Suppressor macrophage treated with lipopolysaccharide for 1 hour (primary cell): ENCODE measurements around the gene SMIM29.

Experiments
- DNase-seq, 3 donors: peaks; one replicate each; pipeline ENCODE4 v3.0.0-alpha.2; 2020 to 2022

The SMIM29 gene

DNA sequence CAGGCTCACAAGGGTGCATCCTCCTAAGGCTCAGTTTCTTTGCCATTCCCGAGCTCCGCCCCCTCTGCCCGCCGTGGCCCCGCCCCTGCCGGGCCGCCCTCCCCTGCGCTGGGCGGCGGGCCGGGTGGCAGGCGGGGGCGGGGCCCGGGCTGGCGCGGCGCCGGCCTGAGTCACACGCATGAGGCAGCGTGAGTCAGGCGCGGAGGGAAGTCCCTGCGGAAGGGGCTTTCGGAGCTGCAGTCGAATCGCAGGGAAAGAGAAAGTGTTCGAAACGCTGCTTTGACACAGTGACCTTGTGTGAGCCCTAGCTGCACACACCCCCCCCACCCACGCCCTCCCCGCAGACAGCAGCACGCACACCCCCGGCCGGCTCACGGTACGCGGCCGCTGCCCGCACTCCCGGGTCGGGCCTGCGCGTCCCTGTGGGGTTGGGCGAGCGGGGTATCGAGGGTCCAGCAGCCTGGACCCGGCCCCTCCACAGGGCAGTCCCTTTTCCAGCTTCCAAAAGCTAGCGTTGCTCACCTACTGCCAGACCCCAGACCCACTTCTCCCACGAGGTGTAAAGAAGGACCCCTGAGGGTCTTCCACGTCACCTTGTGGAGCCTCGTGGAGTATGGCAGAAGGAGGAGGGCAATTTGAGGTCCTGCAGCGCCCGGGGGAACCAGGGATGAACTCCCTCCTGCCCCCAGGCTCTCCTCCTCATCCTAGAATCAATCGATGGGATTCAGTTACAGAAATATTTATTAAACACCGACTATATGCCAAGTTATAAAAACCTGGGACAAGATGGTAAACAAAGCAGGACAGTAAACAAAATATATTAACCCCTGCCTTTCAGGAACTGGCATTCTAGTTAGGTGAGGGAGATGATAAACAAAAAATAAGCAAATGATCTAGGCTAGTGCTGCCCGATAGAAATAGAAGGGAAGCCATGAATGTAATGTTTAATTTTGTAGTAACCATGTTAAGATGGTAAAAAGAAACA lies 24.6 kb downstream of the SMIM29 start:
- peak; percentile 99 for DNase-seq

DNA sequence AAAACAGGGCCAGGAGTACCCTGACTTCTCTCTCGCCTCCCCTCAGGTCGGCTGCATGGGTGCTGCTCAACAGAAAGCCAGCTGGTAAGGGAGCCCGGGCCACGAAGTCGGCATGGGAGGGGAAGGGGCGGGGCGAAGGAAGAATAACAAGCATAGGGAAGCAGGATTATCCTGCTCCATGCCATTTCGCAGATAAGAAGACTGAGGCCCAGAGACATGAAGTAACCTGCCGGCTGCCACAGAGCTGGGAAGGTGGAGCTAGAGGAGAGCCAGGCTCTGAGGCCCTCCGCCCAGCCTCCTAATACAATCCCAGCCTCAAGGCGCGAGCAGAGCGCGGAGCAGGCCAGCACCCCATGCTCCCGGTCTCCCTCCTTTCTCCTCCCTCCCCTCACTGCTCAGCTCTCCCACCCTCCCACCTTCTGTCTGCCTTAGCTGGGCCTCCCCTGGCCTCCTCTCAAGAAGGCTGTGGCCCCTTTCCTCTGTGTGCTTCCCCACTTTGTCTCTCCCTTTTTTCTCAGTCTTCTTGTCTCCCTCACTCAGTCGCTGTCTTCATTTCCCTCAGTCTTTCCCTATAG lies 25.3 kb downstream of the SMIM29 start:
- DNase-seq, result no peak

DNA sequence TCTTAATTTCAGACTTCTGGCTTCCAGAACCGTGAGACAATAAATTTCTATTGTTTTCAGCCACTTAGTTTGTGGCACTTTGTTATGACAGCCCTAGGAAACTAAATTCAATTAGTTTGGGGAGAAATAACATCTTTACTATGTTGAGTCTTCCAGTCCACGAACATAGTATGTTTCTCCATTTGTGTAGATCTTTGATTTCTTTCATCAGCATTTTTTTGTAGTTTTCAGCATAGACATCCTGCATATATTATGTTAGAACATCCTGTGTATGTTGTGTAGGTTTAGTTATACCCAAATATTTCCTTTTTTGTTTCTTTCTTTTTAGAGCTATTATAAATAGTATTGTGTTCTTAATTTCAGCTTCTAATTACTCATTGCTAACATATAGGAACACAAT lies 30.1 kb downstream of the SMIM29 start:
- DNase-seq, result no peak

DNA sequence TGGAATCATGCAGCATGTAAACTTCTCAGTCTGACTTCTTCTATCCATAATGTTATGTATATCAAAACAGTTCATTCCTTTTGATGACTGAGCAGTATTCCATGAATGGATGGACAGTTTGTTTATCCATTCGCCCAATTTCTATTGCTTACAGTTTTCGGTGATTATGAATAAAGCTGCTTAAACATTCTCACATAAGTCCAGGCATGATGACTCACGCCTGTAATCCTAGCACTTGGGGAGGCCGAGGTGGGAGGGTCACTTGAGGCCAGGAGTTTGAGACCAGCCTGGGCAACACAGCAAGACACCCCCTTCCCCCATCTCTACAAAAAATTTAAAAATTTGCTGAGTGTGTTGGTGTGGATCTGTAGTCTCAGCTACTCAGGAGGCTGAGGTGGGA lies 35.0 kb downstream of the SMIM29 start:
- no peak for DNase-seq

DNA sequence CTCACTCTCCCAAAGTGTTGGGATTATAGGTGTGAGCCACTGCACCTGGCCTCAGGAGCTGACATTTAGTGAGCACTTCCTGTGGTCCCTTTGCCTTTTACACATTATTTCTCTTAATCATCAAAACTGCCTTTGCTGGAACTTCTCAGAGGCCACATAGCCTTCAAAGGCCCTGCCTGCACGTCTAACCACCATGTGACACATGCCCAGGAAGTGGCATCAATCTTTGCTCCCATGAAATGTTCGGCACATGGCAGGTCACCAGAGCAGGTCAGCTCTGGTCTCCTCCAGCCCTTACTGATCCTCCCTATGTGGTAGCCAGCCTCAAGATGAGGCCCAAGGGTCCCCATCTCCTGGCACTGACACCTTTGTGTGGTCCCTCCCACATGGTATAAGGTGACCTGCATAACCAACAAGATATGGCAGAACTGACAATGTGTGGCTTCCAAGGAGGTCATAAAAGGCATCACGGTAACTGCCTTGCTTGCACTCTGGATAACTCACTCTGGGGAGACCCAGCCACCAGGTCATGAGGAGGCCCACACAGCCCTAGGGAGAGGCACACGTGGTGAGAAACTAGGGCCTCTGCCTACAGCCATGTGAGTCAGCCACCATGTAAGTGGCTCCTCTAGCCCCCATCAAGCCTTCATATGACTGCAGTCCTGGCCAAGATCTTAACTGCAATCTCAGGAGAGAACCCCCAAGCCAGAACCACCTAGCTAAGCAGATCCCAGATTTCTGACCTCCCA lies 40.9 kb downstream of the SMIM29 start:
- peak; percentile 49 to 62 (median 59) for DNase-seq

DNA sequence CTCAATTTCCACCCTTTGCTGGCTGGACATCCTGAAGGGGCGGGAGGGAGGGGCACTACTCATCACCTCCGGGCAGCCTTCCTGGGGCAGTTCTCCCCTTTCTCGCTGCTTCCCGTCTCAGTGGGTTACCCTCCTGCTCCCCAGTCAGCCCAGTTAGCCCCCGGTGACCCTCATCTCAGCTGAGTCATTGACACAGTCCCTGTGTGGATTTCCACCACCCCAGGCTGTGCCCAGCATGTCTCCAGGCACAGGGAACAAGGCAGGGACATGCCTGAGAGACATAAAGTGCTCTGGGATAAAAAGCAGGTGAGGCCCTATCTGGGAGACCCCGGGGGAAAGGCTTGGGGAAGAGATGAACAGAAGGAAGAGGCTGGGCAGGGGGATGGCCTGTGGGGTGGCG lies 42.1 kb downstream of the SMIM29 start:
- DNase-seq, result no peak

DNA sequence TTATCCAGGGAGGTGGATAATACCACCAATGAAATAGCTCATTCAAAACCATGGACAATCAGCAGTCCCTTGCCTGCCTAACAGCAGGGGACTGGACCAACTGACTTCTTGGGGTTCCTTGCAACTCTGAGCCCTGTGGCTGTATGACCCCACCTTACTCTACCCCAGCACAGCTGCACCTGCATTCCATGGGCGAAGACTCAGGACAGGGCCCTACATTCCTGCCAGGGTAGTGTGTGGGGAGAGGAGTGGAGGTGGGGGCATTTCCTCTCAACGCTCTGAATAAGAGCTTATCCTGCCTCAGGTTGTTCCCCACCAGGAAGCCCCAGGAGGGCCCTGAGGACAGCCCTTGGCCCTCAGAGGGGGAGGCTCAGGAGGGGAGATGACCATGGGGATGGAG lies 42.9 kb downstream of the SMIM29 start:
- DNase-seq, result no peak

DNA sequence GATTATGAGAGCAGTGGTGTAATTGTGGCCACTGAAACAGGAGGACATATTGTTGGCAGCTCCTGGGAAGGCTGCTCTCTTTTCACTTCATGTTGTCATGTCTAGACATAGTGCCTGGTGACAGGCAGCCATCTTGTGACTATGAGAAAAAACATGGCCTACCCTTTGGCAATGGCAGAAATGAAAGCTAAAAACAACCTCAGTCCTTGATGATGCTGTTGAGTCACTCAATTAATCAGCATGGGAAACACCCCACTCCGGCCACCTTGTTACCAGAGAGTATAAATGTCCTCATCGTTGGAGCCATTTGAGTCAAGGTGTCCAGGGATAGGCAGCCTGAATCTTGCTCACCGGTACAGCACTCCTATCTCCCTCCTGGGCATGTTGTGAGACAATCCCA lies 43.3 kb downstream of the SMIM29 start:
- peak; percentile 65 to 84 (median 71) for DNase-seq

DNA sequence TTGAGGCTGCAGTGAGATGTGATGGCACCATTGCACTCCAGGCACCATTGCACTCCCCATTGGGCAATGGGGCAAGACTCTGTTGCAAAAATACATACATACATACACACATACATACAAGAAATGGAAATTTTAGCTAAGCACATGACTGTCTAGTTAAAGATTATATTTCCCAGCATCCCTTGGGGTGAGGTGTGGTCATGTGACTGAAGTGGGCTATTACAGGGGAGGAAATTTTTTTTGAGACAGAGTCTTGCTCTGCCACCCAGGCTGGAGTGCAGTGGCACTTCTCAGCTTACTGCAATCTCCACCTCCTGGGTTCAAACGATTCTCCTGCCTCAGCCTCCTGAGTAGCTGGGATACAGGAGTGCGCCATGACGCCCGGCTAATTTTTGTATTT lies 44.1 kb downstream of the SMIM29 start:
- no peak for DNase-seq

DNA sequence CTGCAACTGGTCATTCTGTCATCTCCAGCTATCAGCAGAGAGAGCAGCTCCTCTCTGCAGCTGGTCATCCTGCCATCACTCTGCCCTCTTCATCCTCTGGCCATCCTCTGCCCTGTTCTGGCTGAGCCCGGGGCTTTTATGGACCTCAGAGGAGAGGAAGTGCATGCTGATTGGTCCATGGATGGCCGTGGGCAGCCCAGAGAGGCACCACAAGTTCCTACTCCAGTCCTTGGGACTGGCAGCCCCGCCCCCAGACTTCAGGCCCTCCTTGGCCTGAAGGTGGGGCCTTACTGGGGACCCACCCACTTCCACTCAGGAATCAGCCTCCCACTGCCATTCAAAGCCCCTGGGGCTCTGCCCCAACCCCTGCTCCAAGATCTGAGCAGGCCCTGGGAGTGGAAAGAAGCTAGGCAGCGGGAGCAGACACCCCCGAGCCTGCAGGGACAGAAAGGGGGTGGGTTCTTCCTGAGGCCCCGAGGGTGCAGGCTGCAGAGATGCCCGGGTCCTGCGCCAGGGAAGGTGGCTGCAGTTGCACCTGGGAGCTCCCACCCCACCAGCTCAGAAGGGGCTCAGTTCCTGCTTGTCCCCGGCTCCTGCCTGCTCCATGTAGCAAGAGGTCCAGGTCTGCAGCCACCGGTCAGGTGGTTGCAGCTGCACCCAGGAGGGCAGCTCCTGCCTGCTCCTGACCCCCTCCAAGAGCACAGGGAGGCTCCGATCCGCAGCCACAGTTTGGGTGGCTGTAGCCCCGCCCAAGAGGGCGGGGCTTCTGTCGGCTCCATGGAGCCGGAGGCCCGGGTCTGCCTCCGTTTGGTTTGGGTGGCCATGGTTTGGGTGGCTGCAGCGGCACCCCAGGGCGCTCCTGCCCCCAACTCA lies 46.2 kb downstream of the SMIM29 start:
- peak in 2 of 3 donors; percentile 32 to 40 for DNase-seq

DNA sequence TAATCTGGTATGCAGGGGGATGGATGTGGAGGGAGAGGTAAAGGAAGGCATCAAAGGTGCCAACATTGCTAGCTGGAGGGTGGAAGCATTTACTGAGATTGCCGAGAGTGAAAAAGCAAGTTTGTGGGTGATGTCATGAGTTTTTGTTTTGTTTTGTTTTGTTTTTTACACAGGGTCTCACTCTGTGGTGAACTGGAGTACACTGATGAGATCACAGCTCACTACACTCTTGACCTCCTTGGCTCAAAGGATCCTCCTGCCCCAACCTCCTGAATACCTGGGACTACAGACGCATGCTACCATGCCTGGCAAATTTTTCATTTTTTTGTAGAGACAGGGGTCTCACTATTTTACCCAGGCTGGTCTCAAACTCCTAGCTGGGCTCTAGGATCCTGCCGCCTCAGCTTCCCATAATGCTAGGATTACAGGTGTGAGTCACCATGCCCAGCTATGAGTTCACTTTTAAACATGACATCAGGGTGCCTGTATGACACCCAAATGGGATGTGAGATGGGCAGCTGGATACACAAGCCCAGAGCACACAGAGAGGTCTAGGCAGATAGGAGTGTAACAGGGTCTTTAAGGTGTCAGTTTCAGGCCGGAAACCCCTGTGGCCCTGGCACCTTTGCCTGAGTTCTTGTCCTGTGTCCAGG lies 47.2 kb downstream of the SMIM29 start:
- DNase-seq, result peak in 1 of 3 donors; percentile 57

DNA sequence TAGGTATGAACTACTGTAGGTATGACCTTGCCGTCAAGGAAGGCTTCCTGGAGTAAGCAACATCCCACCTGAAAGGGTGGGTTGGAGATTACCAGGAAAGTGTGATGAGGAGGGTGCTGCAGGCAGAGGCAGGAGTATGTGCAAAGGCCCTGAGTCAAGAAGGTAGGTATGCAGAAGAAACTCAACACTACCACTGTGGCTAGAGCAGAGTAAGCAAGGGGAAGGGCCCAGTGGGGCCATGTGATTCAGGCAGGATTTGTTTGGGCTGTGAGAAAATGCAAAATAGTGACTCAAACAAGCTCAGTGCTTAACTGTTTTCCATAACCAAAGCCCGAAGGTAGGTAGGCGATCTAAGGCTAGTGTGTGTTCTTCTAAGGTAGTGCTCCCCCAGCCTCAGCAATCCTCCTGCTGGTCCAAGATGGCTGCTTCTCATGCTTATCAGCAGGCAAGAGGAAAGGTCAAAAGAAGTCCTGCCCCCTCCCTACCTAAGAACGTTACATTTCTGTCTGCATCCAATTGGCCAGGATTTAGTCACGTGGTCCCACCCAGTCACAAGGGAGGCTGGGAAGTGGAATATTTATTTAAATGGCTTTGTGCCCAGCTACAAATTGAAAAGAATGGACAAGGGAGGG lies 48.4 kb downstream of the SMIM29 start:
- DNase-seq, result no peak

DNA sequence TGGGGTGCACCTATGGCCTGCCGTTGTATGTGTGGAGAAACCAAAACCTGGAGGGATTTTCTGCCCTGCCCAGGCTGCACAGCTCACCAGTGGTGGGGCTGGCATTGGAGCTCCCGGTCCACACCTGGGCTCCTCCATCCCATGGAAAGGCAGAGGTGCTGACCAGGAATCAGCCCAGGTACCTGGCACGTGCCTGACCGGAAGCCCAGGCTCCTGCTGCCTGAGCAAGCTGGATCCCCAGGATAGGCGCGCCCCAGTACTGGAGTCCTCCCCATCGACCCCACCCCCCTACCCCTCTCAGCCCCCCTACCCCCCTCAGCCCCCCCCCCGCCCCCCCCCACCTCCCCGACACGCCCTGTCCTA lies 52.0 kb downstream of the SMIM29 start:
- no peak for DNase-seq
